K562 (cell line): Measurements from ENCODE around the gene MS4A13.

Experiments used
- EZH2 ChIP-seq: IDR thresholded peaks from 2 replicates; pipeline ENCODE4 v1.6.1; 2012; ENCODE audit warnings: low read depth, mild to moderate bottlenecking, inconsistent platforms, low read length, borderline replicate concordance
- FOS ChIP-seq: IDR thresholded peaks from 3 replicates; pipeline ENCODE4 v1.6.1; 2011; ENCODE audit not compliant: insufficient read length; ENCODE audit errors: extremely low read depth
- FOSL1 ChIP-seq: fragments of 200-800 bp; sonication (Bioruptor generic); conservative IDR thresholded peaks from 2 replicates; pipeline ENCODE4 v1.6.1; 2016; ENCODE audit warnings: missing genetic modification characterization, missing compliant biosample characterization
- HDAC6 ChIP-seq: IDR thresholded peaks from 2 replicates; pipeline ENCODE4 v1.6.1; 2012; ENCODE audit warnings: low read depth, mild to moderate bottlenecking, control low read depth, inconsistent platforms, low read length, moderate library complexity
- L3MBTL2 ChIP-seq: fragments of 450-650 bp; IDR thresholded peaks from 2 replicates; pipeline ENCODE4 v1.6.1; 2016; ENCODE audit warnings: mild to moderate bottlenecking, moderate library complexity
- RBM39 ChIP-seq: fragments of 200-400 bp; formaldehyde crosslinking; optimal IDR thresholded peaks from 2 replicates; pipeline ENCODE3; 2018; ENCODE audit warnings: low read depth, low read length
- SMC3 ChIP-seq: conservative IDR thresholded peaks from 2 replicates; pipeline ENCODE4 v1.6.1; 2011; ENCODE audit warnings: low read depth, low read length, improper control_type of control experiment; ENCODE audit not compliant: insufficient read depth
- TBL1XR1 ChIP-seq, 2 experiments: IDR thresholded peaks; 2 replicates each; pipeline ENCODE4 v1.6.1; 2012; ENCODE audit warnings: improper control_type of control experiment in 2 of 2, low read length in 2 of 2, mild to moderate bottlenecking in 1 of 2
- XRCC5 ChIP-seq: fragments of 200-400 bp; formaldehyde crosslinking; IDR thresholded peaks from 2 replicates; pipeline ENCODE4 v1.6.1; 2017; ENCODE audit warnings: low read depth, mild to moderate bottlenecking, low read length
- ZBED1 ChIP-seq: IDR thresholded peaks from 2 replicates; pipeline ENCODE4 v1.6.1; 2014
- ZNF695 ChIP-seq: fragments of 450-650 bp; formaldehyde crosslinking; IDR thresholded peaks from 2 replicates; pipeline ENCODE4 v1.4.0; 2020; ENCODE audit warnings: mild to moderate bottlenecking, moderate library complexity
- TF ChIP-seq, protein P1 (sequence below), 3 experiments: IDR thresholded peaks in 2 of 3; conservative IDR thresholded peaks in 1 of 3; 2 replicates each; pipeline ENCODE4 v1.5.1; 2011 to 2012; ENCODE audit warnings: low read length in 3 of 3, mild to moderate bottlenecking in 3 of 3, control low read depth in 2 of 3, improper control_type of control experiment in 1 of 3, inconsistent platforms in 1 of 3, low read depth in 1 of 3, mixed read lengths in 1 of 3, moderate library complexity in 1 of 3; ENCODE audit not compliant: insufficient read depth in 2 of 3
- TF ChIP-seq, protein P2 (sequence below): sonication (generic); formaldehyde crosslinking; IDR thresholded peaks from 2 replicates; pipeline ENCODE4 v1.8.0; 2022; ENCODE audit warnings: mild to moderate bottlenecking, low read depth, missing genetic modification reagents

DNA sequence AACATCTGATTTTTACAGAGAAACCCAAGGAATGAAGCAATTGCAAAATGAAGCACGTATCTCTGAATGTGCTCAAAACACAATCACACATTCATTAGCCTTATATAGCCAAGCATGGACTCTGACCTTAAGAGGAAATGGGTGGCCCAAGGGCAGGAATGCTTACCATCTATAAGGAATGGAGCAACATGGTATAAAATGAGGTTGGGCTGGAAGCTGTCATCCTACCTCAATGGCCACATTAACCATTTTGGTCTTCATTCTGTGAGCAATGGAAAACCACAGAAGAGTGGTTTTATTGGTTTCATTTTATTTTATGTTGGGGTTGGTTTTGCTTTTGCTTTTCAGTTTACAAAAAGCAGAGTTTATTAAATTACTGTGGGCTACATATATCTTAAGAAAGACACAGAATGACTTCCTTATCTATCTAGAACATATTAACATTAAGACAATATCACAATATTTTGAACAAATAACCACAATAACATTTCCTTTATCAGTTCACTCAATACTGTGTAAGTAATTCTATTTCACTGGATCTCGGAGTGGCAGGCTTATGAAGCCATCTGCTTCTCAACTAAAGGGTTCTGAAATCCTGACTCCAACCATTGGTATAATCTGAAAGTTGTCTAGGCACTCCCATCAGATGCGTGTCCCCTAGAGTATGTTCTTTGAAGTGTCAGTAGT, 10.8 kb upstream of the MS4A13 start:
- TF ChIP-seq, protein P1, sequence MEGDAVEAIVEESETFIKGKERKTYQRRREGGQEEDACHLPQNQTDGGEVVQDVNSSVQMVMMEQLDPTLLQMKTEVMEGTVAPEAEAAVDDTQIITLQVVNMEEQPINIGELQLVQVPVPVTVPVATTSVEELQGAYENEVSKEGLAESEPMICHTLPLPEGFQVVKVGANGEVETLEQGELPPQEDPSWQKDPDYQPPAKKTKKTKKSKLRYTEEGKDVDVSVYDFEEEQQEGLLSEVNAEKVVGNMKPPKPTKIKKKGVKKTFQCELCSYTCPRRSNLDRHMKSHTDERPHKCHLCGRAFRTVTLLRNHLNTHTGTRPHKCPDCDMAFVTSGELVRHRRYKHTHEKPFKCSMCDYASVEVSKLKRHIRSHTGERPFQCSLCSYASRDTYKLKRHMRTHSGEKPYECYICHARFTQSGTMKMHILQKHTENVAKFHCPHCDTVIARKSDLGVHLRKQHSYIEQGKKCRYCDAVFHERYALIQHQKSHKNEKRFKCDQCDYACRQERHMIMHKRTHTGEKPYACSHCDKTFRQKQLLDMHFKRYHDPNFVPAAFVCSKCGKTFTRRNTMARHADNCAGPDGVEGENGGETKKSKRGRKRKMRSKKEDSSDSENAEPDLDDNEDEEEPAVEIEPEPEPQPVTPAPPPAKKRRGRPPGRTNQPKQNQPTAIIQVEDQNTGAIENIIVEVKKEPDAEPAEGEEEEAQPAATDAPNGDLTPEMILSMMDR (IDR thresholded peaks at IDR 0.05 in 2 of 3, conservative IDR thresholded peaks at IDR 0.05 in 1 of 3; ENCODE audit: insufficient read depth in 2 of 3, low read depth in 1 of 3, low read length in 3 of 3), result no peak
- TF ChIP-seq ZBED1, result no peak
- TF ChIP-seq RBM39, result no peak
- TF ChIP-seq SMC3, result no peak
- TF ChIP-seq XRCC5, result no peak
- TF ChIP-seq, protein P2, sequence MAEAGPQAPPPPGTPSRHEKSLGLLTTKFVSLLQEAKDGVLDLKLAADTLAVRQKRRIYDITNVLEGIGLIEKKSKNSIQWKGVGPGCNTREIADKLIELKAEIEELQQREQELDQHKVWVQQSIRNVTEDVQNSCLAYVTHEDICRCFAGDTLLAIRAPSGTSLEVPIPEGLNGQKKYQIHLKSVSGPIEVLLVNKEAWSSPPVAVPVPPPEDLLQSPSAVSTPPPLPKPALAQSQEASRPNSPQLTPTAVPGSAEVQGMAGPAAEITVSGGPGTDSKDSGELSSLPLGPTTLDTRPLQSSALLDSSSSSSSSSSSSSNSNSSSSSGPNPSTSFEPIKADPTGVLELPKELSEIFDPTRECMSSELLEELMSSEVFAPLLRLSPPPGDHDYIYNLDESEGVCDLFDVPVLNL (CRISPR knock-in tag), result no peak
- no peak for TF ChIP-seq EZH2
- no peak for TF ChIP-seq HDAC6
- no peak for TF ChIP-seq FOS
- TF ChIP-seq L3MBTL2, result no peak
- no peak for TF ChIP-seq TBL1XR1 (IDR thresholded peaks at IDR 0.05; ENCODE audit: low read length in 2 of 2)
- no peak for TF ChIP-seq FOSL1 (tag)
- TF ChIP-seq ZNF695 (CRISPR knock-in tag), result no peak
